ENCODE data around the gene TTC34.

DNA sequence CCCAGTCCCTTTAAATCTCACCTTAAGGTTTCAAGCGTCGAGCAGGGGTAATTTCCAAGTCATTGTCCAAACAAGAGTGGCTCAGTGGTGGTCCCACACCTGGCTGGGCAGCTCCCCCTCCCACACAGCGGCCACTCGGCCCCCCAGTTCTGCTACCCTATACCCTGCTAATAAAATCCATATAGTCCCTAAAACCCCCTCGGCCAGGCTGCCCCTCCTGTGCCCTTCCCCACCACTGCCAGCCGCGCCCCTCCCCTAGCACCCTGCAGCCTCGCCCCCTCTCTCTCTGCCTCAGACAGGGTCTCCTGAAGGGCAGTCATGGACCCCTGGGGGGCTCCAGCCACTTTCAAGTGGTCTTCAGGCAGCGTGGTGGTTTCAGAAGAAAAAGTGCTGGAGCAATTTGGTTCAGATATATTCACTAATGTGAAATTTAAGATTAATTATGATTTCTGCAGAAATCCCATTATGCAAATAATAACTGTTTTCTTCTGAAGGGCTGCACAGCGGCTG is 34.2 kb upstream of the TTC34 start:
- TF ChIP-seq SP1 (IDR thresholded peaks at IDR 0.05) (no peak), SP1 (CRISPR knock-in tag; IDR thresholded peaks at IDR 0.05) (no peak), PAX8 (CRISPR knock-in tag; IDR thresholded peaks at IDR 0.05; ENCODE audit: borderline replicate concordance) (no peak), ERF (CRISPR knock-in tag; IDR thresholded peaks at IDR 0.05) (no peak)
- TF ChIP-seq, protein P1, sequence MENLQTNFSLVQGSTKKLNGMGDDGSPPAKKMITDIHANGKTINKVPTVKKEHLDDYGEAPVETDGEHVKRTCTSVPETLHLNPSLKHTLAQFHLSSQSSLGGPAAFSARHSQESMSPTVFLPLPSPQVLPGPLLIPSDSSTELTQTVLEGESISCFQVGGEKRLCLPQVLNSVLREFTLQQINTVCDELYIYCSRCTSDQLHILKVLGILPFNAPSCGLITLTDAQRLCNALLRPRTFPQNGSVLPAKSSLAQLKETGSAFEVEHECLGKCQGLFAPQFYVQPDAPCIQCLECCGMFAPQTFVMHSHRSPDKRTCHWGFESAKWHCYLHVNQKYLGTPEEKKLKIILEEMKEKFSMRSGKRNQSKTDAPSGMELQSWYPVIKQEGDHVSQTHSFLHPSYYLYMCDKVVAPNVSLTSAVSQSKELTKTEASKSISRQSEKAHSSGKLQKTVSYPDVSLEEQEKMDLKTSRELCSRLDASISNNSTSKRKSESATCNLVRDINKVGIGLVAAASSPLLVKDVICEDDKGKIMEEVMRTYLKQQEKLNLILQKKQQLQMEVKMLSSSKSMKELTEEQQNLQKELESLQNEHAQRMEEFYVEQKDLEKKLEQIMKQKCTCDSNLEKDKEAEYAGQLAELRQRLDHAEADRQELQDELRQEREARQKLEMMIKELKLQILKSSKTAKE (CRISPR knock-in tag; IDR thresholded peaks at IDR 0.05; ENCODE audit: borderline replicate concordance), result no peak

Measured in HepG2 (cell line).